Measurements from ENCODE around the gene MCU.
"Not testable (repeated sequence)": the region's sequence is repeated elsewhere in the genome, so short reads cannot be mapped to it uniquely, and the experiment has no call there.

MCU gene

GRCh38 chr10:72906446-72906845 is 214.5 kb downstream of the MCU start:
- no peak for DNase-seq

GRCh38 chr10:72910705-72911104 is 218.8 kb downstream of the MCU start:
- DNase-seq: no peak

GRCh38 chr10:72911758-72912157 is 219.8 kb downstream of the MCU start:
- DNase-seq: no peak

GRCh38 chr10:72912736-72913135 is 220.8 kb downstream of the MCU start:
- no peak for DNase-seq

GRCh38 chr10:72913287-72913686 is 221.3 kb downstream of the MCU start:
- DNase-seq: no peak

GRCh38 chr10:72917201-72917600 is 225.3 kb downstream of the MCU start:
- DNase-seq: not testable (repeated sequence)

GRCh38 chr10:72917803-72918332 is 225.9 kb downstream of the MCU start:
- not testable (repeated sequence) for DNase-seq

- DNase-seq: no peak
Observed at GRCh38 chr10:72918352-72918751, 226.4 kb downstream of the MCU start.

- DNase-seq: not testable (repeated sequence)
Observed at GRCh38 chr10:72921147-72921683, 229.3 kb downstream of the MCU start.

- DNase-seq: no peak
Observed at GRCh38 chr10:72924351-72924750, 232.4 kb downstream of the MCU start.

GRCh38 chr10:72925951-72926465 is 234.1 kb downstream of the MCU start:
- no peak for DNase-seq

GRCh38 chr10:72927485-72927884 is 235.5 kb downstream of the MCU start:
- no peak for DNase-seq

GRCh38 chr10:72928798-72929197 is 236.9 kb downstream of the MCU start:
- DNase-seq: no peak

- no peak for DNase-seq
Observed at GRCh38 chr10:72930276-72930675, 238.3 kb downstream of the MCU start.

GRCh38 chr10:72932259-72933015 is 240.5 kb downstream of the MCU start:
- no peak for DNase-seq

GRCh38 chr10:72935361-72935760 is 243.4 kb downstream of the MCU start:
- no peak for DNase-seq

Measured in SW 1271 (cell line).